HUES48 (cell line): Measurements from ENCODE around the gene ELK3.

Experiments
- H3K27ac ChIP-seq: one replicate; pipeline ENCODE4 v1.7.0; 2013; ENCODE audit warnings: low read depth, low read length, inconsistent platforms
- H3K27me3 ChIP-seq: 2 replicates; pipeline ENCODE4 v1.6.1; 2013; ENCODE audit warnings: mild to moderate bottlenecking, low read length; ENCODE audit not compliant: control insufficient read depth, insufficient read depth
- H3K36me3 ChIP-seq: 2 replicates; pipeline ENCODE4 v1.6.1; 2013; ENCODE audit warnings: low read length; ENCODE audit not compliant: control insufficient read depth, insufficient read depth
- H3K4me1 ChIP-seq: 2 replicates; pipeline ENCODE4 v1.6.1; 2013; ENCODE audit warnings: mild to moderate bottlenecking, low read length; ENCODE audit not compliant: control insufficient read depth, insufficient read depth
- H3K4me3 ChIP-seq: 2 replicates; pipeline ENCODE4 v1.5.1; 2013; ENCODE audit warnings: mild to moderate bottlenecking, low read depth, low read length
- H3K9ac ChIP-seq: 2 replicates; pipeline ENCODE4 v1.6.1; 2013; ENCODE audit warnings: mild to moderate bottlenecking, low read depth, low read length, moderate library complexity
- H3K9me3 ChIP-seq: 2 replicates; pipeline ENCODE4 v1.6.1; 2013; ENCODE audit warnings: low read length; ENCODE audit not compliant: control insufficient read depth, insufficient read depth

ELK3 gene

GRCh38 chr12:96193725-96194575 lies at the start of gene ELK3:
Gene ELK3, plus strand, starts transcription at chr12:96194375.
- H3K9ac ChIP-seq, result peak within 1 kb of the TSS; percentile 66
- H3K27ac ChIP-seq, result peak within 1 kb of the TSS; percentile 84
- H3K9me3 ChIP-seq, result no peaks in the 10 kb centered on the region
- peaks cover 12% of the 10 kb centered on the region for H3K4me1 ChIP-seq
- peak within 1 kb of the TSS; percentile 89 for H3K4me3 ChIP-seq
- peaks cover 20% of the 10 kb centered on the region for H3K27me3 ChIP-seq
- H3K36me3 ChIP-seq, result no peaks in the 10 kb centered on the region

GRCh38 chr12:96146747-96147146 lies 47.4 kb upstream of the ELK3 start:
- no peak overlapping the region for H3K4me3 ChIP-seq
- H3K36me3 ChIP-seq, result no peaks in the 10 kb centered on the region
- H3K9me3 ChIP-seq, result no peaks in the 10 kb centered on the region
- no peak overlapping the region for H3K9ac ChIP-seq
- H3K27me3 ChIP-seq, result no peaks in the 10 kb centered on the region
- H3K4me1 ChIP-seq, result peaks cover 4% of the 10 kb centered on the region
- H3K27ac ChIP-seq, result no peak overlapping the region

GRCh38 chr12:96150442-96150841 lies 43.7 kb upstream of the ELK3 start:
- Histone ChIP-seq H3K27ac (peak overlapping the region; percentile 40), H3K27me3 (no peaks in the 10 kb centered on the region), H3K9ac (no peak overlapping the region)

GRCh38 chr12:96152164-96152563 lies 42.0 kb upstream of the ELK3 start:
- Histone ChIP-seq H3K9ac (no peak overlapping the region), H3K4me3 (no peak overlapping the region), H3K36me3 (no peaks in the 10 kb centered on the region), H3K9me3 (no peaks in the 10 kb centered on the region), H3K27me3 (no peaks in the 10 kb centered on the region), H3K4me1 (peaks cover 4% of the 10 kb centered on the region; the same call in 1 of the 2 replicates), H3K27ac (no peak overlapping the region)

More at GRCh38 chr12:96150442-96150841, 43.7 kb upstream of the ELK3 start:
- Histone ChIP-seq H3K36me3 (no peaks in the 10 kb centered on the region), H3K4me3 (no peak overlapping the region), H3K4me1 (peaks cover 4% of the 10 kb centered on the region; the same call in 1 of the 2 replicates), H3K9me3 (no peaks in the 10 kb centered on the region)

- Histone ChIP-seq H3K4me1 (peaks cover 4% of the 10 kb centered on the region; the same call in 1 of the 2 replicates), H3K27me3 (no peaks in the 10 kb centered on the region), H3K9me3 (no peaks in the 10 kb centered on the region), H3K36me3 (no peaks in the 10 kb centered on the region), H3K4me3 (no peak overlapping the region), H3K27ac (no peak overlapping the region), H3K9ac (no peak overlapping the region)
Measured at GRCh38 chr12:96153131-96153725, 40.9 kb upstream of the ELK3 start.

GRCh38 chr12:96155181-96155580 lies 39.0 kb upstream of the ELK3 start:
- Histone ChIP-seq H3K9me3 (no peaks in the 10 kb centered on the region), H3K4me3 (no peak overlapping the region), H3K9ac (no peak overlapping the region), H3K36me3 (no peaks in the 10 kb centered on the region), H3K4me1 (peaks cover 3% of the 10 kb centered on the region; the same call in 1 of the 2 replicates), H3K27me3 (no peaks in the 10 kb centered on the region), H3K27ac (no peak overlapping the region)

- no peaks in the 10 kb centered on the region; the same call in 1 of the 2 replicates for H3K4me1 ChIP-seq
- no peak overlapping the region for H3K9ac ChIP-seq
- H3K9me3 ChIP-seq, result no peaks in the 10 kb centered on the region
Measured at GRCh38 chr12:96155781-96156180, 38.4 kb upstream of the ELK3 start.

GRCh38 chr12:96156211-96156610 lies 38.0 kb upstream of the ELK3 start:
- no peaks in the 10 kb centered on the region for H3K4me1 ChIP-seq
- no peak overlapping the region for H3K27ac ChIP-seq
- no peak overlapping the region for H3K9ac ChIP-seq
- no peaks in the 10 kb centered on the region for H3K27me3 ChIP-seq
- no peaks in the 10 kb centered on the region for H3K9me3 ChIP-seq
- H3K4me3 ChIP-seq, result no peak overlapping the region
- no peaks in the 10 kb centered on the region for H3K36me3 ChIP-seq

More at GRCh38 chr12:96155781-96156180, 38.4 kb upstream of the ELK3 start:
- H3K27me3 ChIP-seq, result no peaks in the 10 kb centered on the region
- no peaks in the 10 kb centered on the region for H3K36me3 ChIP-seq
- H3K27ac ChIP-seq, result no peak overlapping the region
- no peak overlapping the region for H3K4me3 ChIP-seq

- no peaks in the 10 kb centered on the region for H3K36me3 ChIP-seq
- no peaks in the 10 kb centered on the region for H3K9me3 ChIP-seq
- no peak overlapping the region for H3K9ac ChIP-seq
- H3K27ac ChIP-seq, result no peak overlapping the region
- H3K27me3 ChIP-seq, result no peaks in the 10 kb centered on the region
- H3K4me1 ChIP-seq, result no peaks in the 10 kb centered on the region
- H3K4me3 ChIP-seq, result no peak overlapping the region
Measured at GRCh38 chr12:96157427-96157826, 36.7 kb upstream of the ELK3 start.

GRCh38 chr12:96164951-96165811 lies 29.0 kb upstream of the ELK3 start:
- Histone ChIP-seq H3K27ac (no peak overlapping the region), H3K36me3 (no peaks in the 10 kb centered on the region), H3K27me3 (no peaks in the 10 kb centered on the region), H3K4me1 (peaks cover 2% of the 10 kb centered on the region; the same call in 1 of the 2 replicates), H3K9ac (no peak overlapping the region), H3K4me3 (no peak overlapping the region), H3K9me3 (no peaks in the 10 kb centered on the region)
